ENCODE data around the gene SMU1. TPM values are rescaled to one million over a fixed set of nuclear protein-coding genes. Genes with fewer than 3 reads are reported as not detected.

Gene SMU1
- total RNA-seq, 4 donors from 2014 or later, result 12.0 to 45.9 (median 22.6) TPM

- DNase-seq, result no peak
- H3K27ac ChIP-seq, result no peak overlapping the region
- no peaks in the 10 kb centered on the region for H3K9me3 ChIP-seq
- H3K4me1 ChIP-seq, result no peaks in the 10 kb centered on the region
- H3K27me3 ChIP-seq, result no peaks in the 10 kb centered on the region
- intact Hi-C loops (cut with DNase I; ENCODE audit: low total_unique reads), result no loop called here
- TF ChIP-seq CTCF (IDR thresholded peaks at IDR 0.05) (no peak), POLR2A (IDR thresholded peaks at IDR 0.05) (no peak)
- H3K36me3 ChIP-seq, result no peaks in the 10 kb centered on the region
- no peak overlapping the region for H3K4me3 ChIP-seq
Observed at GRCh38 chr9:33017283-33018041, 59.0 kb downstream of the SMU1 start.

- no peak for TF ChIP-seq CTCF (IDR thresholded peaks at IDR 0.05)
- no peak for TF ChIP-seq POLR2A (IDR thresholded peaks at IDR 0.05)
- no peaks in the 10 kb centered on the region for H3K9me3 ChIP-seq
- no peak for DNase-seq
- intact Hi-C loops (cut with DNase I; ENCODE audit: low total_unique reads), result no loop called here
- no peak overlapping the region for H3K27ac ChIP-seq
- H3K27me3 ChIP-seq, result no peaks in the 10 kb centered on the region
- no peaks in the 10 kb centered on the region for H3K4me1 ChIP-seq
- H3K36me3 ChIP-seq, result no peaks in the 10 kb centered on the region
- H3K4me3 ChIP-seq, result no peak overlapping the region
Observed at GRCh38 chr9:33014665-33015014, 61.8 kb downstream of the SMU1 start.

- TF ChIP-seq POLR2A (IDR thresholded peaks at IDR 0.05), result no peak
- TF ChIP-seq CTCF (IDR thresholded peaks at IDR 0.05), result no peak
- Histone ChIP-seq H3K9me3 (no peaks in the 10 kb centered on the region), H3K4me1 (no peaks in the 10 kb centered on the region), H3K36me3 (no peaks in the 10 kb centered on the region), H3K27ac (no peak overlapping the region), H3K4me3 (no peak overlapping the region), H3K27me3 (no peaks in the 10 kb centered on the region)
- intact Hi-C loops (cut with DNase I; ENCODE audit: low total_unique reads), result no loop called here
- DNase-seq, result no peak
Observed at GRCh38 chr9:33013962-33014664, 62.4 kb downstream of the SMU1 start.

- DNase-seq, result no peak
- H3K4me1 ChIP-seq, result no peaks in the 10 kb centered on the region
- H3K36me3 ChIP-seq, result no peaks in the 10 kb centered on the region
- no peak overlapping the region for H3K27ac ChIP-seq
- intact Hi-C loops (cut with DNase I; ENCODE audit: low total_unique reads), result no loop called here
- no peak overlapping the region for H3K4me3 ChIP-seq
- no peaks in the 10 kb centered on the region for H3K27me3 ChIP-seq
- H3K9me3 ChIP-seq, result no peaks in the 10 kb centered on the region
- TF ChIP-seq POLR2A (IDR thresholded peaks at IDR 0.05) (no peak), CTCF (IDR thresholded peaks at IDR 0.05) (no peak)
Observed at GRCh38 chr9:33012328-33013069, 64.0 kb downstream of the SMU1 start.

GRCh38 chr9:33011831-33012230, 64.6 kb downstream of the SMU1 start:
- Histone ChIP-seq H3K27me3 (no peaks in the 10 kb centered on the region), H3K27ac (no peak overlapping the region), H3K4me3 (no peak overlapping the region), H3K36me3 (no peaks in the 10 kb centered on the region), H3K4me1 (no peaks in the 10 kb centered on the region), H3K9me3 (no peaks in the 10 kb centered on the region)
- DNase-seq, result no peak
- TF ChIP-seq POLR2A (IDR thresholded peaks at IDR 0.05) (no peak), CTCF (IDR thresholded peaks at IDR 0.05) (no peak)
- intact Hi-C loops (cut with DNase I; ENCODE audit: low total_unique reads), result no loop called here
